H1 (cell line): ENCODE measurements around the gene ZNF334.

ENCODE experiments used
- EGR1 ChIP-seq: IDR thresholded peaks from 2 replicates; pipeline ENCODE4 v1.6.1; 2011; ENCODE audit warnings: low read depth, low read length, borderline replicate concordance
- EZH2 ChIP-seq: fragments of 200-600 bp; sonication (generic); IDR thresholded peaks from 2 replicates; pipeline ENCODE4 v1.7.1; 2012; ENCODE audit warnings: low read depth, mild to moderate bottlenecking, moderate library complexity, low read length, inconsistent platforms; ENCODE audit not compliant: severe bottlenecking
- POLR2A ChIP-seq, 2 experiments: IDR thresholded peaks; 1 replicate in 1 of 2; 2 replicates in 1 of 2; pipeline ENCODE4 v1.6.1; 2011; ENCODE audit warnings: low read depth in 2 of 2, low read length in 2 of 2, mild to moderate bottlenecking in 2 of 2; ENCODE audit errors: control extremely low read depth in 1 of 2
- SIN3A ChIP-seq, 2 experiments: IDR thresholded peaks in 1 of 2; conservative IDR thresholded peaks in 1 of 2; 2 replicates each; pipeline ENCODE4 v1.6.1; 2011 to 2012; ENCODE audit warnings: low read length in 2 of 2, improper control_type of control experiment in 1 of 2, low read depth in 1 of 2, mild to moderate bottlenecking in 1 of 2
- TF ChIP-seq, protein P1 (sequence below), 3 experiments: IDR thresholded peaks; 1 replicate in 2 of 3; 2 replicates in 1 of 3; pipeline versions ENCODE4 v1.5.1 to v1.6.1; 2011; ENCODE audit warnings: low read length in 3 of 3, mild to moderate bottlenecking in 3 of 3, inconsistent platforms in 2 of 3, low read depth in 1 of 3, moderate library complexity in 1 of 3; ENCODE audit not compliant: insufficient read depth in 1 of 3; ENCODE audit errors: control extremely low read depth in 1 of 3
- TF ChIP-seq, protein P2 (sequence below): IDR thresholded peaks from 2 replicates; pipeline ENCODE4 v1.6.1; 2012; ENCODE audit warnings: inconsistent platforms

- no peak for TF ChIP-seq EZH2
- TF ChIP-seq, protein P1, sequence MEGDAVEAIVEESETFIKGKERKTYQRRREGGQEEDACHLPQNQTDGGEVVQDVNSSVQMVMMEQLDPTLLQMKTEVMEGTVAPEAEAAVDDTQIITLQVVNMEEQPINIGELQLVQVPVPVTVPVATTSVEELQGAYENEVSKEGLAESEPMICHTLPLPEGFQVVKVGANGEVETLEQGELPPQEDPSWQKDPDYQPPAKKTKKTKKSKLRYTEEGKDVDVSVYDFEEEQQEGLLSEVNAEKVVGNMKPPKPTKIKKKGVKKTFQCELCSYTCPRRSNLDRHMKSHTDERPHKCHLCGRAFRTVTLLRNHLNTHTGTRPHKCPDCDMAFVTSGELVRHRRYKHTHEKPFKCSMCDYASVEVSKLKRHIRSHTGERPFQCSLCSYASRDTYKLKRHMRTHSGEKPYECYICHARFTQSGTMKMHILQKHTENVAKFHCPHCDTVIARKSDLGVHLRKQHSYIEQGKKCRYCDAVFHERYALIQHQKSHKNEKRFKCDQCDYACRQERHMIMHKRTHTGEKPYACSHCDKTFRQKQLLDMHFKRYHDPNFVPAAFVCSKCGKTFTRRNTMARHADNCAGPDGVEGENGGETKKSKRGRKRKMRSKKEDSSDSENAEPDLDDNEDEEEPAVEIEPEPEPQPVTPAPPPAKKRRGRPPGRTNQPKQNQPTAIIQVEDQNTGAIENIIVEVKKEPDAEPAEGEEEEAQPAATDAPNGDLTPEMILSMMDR (IDR thresholded peaks at IDR 0.05; ENCODE audit: control extremely low read depth in 1 of 3, insufficient read depth in 1 of 3, low read depth in 1 of 3, low read length in 3 of 3): no peak
- no peak for TF ChIP-seq EGR1
- no peak for TF ChIP-seq POLR2A (IDR thresholded peaks at IDR 0.05; ENCODE audit: control extremely low read depth in 1 of 2, low read depth in 2 of 2, low read length in 2 of 2)
- TF ChIP-seq, protein P2, sequence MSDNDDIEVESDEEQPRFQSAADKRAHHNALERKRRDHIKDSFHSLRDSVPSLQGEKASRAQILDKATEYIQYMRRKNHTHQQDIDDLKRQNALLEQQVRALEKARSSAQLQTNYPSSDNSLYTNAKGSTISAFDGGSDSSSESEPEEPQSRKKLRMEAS: no peak
- TF ChIP-seq SIN3A (conservative IDR thresholded peaks at IDR 0.05 in 1 of 2, IDR thresholded peaks at IDR 0.05 in 1 of 2; ENCODE audit: low read depth in 1 of 2, low read length in 2 of 2): no peak
Measured at GRCh38 chr20:46456255-46457028, 56.9 kb downstream of the ZNF334 start.
